ENCODE results near the gene PRF1. TPM values are rescaled to one million over a fixed set of nuclear protein-coding genes. Genes with fewer than 3 reads are reported as not detected.

Gene PRF1
- total and polyA plus RNA-seq, 4 experiments from 2014 or later = 18.0 to 67.5 (median 42.3) TPM

DNA sequence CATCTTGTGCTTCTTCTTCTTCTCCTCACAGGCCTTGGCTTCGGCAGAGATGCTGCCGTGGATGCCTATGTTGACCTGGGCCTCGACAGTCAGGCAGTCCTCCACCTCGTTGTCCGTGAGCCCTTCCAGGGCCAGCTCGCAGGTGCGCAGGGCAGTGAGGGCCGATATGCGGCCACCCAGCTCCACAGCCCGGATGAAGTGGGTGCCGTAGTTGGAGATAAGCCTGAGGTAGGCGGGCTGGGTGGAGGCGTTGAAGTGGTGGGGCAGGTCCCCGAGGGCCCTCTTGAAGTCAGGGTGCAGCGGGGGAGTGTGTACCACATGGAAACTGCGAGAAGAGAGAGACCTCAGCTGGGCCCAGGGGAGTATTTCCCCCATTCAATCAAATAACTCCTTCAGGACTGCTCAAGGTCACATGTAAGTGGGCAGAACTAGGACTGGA, 3.7 kb downstream of the PRF1 start:
- ChIA-PET POLR2A (ENCODE audit: partially characterized antibody) (no interaction called here), CTCF (ENCODE audit: partially characterized antibody) (no interaction called here)
- Histone ChIP-seq H3K36me3 (ENCODE audit: insufficient read depth, low read length) (peaks cover 7% of the 10 kb centered on the region), H3K27ac (ENCODE audit: low read depth, low read length) (no peak overlapping the region), H3K9me3 (ENCODE audit: control insufficient read depth in 1 of 2, low read length in 2 of 2) (no peaks in the 10 kb centered on the region), H3K27me3 (ENCODE audit: insufficient read depth, low read length) (no peaks in the 10 kb centered on the region), H3K4me3 (ENCODE audit: low read length in 2 of 2) (no peak overlapping the region), H3K4me1 (ENCODE audit: insufficient read depth, low read length) (peaks cover 59% of the 10 kb centered on the region)
- Mint-ChIP-seq H3K27me3 (no peaks in the 10 kb centered on the region), H3K36me3 (peaks cover 17 to 40% of the 10 kb centered on the region in 2 donors), H3K9me3 (no peaks in the 10 kb centered on the region), H3K4me1 (peaks cover 25 to 73% (median 49%) of the 10 kb centered on the region in 4 donors), H3K27ac (no peak overlapping the region), H3K4me3 (peak overlapping the region in 2 of 8 donors; percentile 15 to 25)
- intact Hi-C loops (cut with micrococcal nuclease) = no loop called here
- DNase-seq = no peak

- no peak overlapping the region for H3K4me3 Mint-ChIP-seq
- peaks cover 22 to 66% (median 43%) of the 10 kb centered on the region in 4 donors for H3K4me1 Mint-ChIP-seq
- DNase-seq = no peak
Measured at GRCh38 chr10:70597856-70598815, 4.4 kb downstream of the PRF1 start.

GRCh38 chr10:70596860-70597809, 5.4 kb downstream of the PRF1 start:
- Histone ChIP-seq H3K4me3 (ENCODE audit: low read length in 2 of 2) (no peak overlapping the region), H3K27ac (ENCODE audit: low read depth, low read length) (no peak overlapping the region), H3K9me3 (ENCODE audit: control insufficient read depth in 1 of 2, low read length in 2 of 2) (no peaks in the 10 kb centered on the region), H3K4me1 (ENCODE audit: insufficient read depth, low read length) (peaks cover 44% of the 10 kb centered on the region), H3K36me3 (ENCODE audit: insufficient read depth, low read length) (peaks cover 7% of the 10 kb centered on the region), H3K27me3 (ENCODE audit: insufficient read depth, low read length) (no peaks in the 10 kb centered on the region)
- Mint-ChIP-seq H3K27me3 (peaks cover 0 to 2% of the 10 kb centered on the region in 2 donors), H3K9me3 (no peaks in the 10 kb centered on the region), H3K4me3 (no peak overlapping the region), H3K27ac (no peak overlapping the region), H3K4me1 (peaks cover 13 to 56% (median 35%) of the 10 kb centered on the region in 4 donors), H3K36me3 (peaks cover 17 to 37% of the 10 kb centered on the region in 2 donors)
- ChIA-PET CTCF (ENCODE audit: partially characterized antibody) (interaction anchor here (0.6 kb wide), 1 partner anchor 373 kb away, joined by 4 read pairs; no protein-coding TSS in a partner anchor), POLR2A (ENCODE audit: partially characterized antibody) (no interaction called here)
- intact Hi-C loops (cut with micrococcal nuclease) = no loop called here
- no peak for DNase-seq

More at GRCh38 chr10:70597856-70598815, 4.4 kb downstream of the PRF1 start:
- peaks cover 17 to 40% of the 10 kb centered on the region in 2 donors for H3K36me3 Mint-ChIP-seq
- Histone ChIP-seq H3K27me3 (ENCODE audit: insufficient read depth, low read length) (no peaks in the 10 kb centered on the region), H3K4me1 (ENCODE audit: insufficient read depth, low read length) (peaks cover 52% of the 10 kb centered on the region), H3K36me3 (ENCODE audit: insufficient read depth, low read length) (peaks cover 7% of the 10 kb centered on the region), H3K9me3 (ENCODE audit: control insufficient read depth in 1 of 2, low read length in 2 of 2) (no peaks in the 10 kb centered on the region), H3K27ac (ENCODE audit: low read depth, low read length) (no peak overlapping the region), H3K4me3 (ENCODE audit: low read length in 2 of 2) (no peak overlapping the region)
- intact Hi-C loops (cut with micrococcal nuclease) = no loop called here
- CTCF ChIA-PET (ENCODE audit: partially characterized antibody) = no interaction called here
- H3K27me3 Mint-ChIP-seq = no peaks in the 10 kb centered on the region
- POLR2A ChIA-PET (ENCODE audit: partially characterized antibody) = no interaction called here
- no peak overlapping the region for H3K27ac Mint-ChIP-seq
- no peaks in the 10 kb centered on the region for H3K9me3 Mint-ChIP-seq

DNA sequence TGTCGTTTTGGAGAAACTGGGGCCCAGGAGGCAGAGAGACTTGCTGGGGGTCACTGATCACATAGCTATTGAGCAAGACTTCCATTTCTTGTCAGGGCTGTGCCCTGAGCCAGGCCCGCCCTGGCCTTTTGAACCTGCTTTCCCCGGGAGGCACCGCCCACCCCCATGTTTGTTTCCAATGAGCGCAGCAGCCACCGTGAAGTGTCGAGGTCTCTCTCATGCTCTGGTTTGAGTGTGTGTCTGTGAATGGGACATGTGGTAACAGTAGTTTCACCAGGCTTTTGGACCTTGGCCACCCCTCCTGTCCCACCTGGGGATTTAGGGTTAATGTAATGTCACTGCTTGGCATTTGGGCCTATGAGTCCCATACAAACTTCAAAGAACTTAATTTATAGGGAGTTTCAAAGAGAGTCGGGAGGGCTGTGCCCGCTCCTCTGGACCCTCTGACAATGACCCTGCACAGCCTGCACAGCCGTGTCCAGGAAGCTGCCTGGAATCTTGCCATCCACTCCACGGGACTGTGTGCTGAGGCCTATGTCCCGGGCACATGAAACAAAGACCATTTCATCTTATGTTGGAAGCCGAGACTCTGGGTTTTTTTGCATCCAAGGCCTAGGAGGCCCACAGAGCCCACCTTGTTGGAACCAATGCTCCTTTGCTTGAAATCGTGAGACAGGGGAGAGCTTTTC, 6.3 kb downstream of the PRF1 start:
- Mint-ChIP-seq H3K36me3 (peaks cover 17 to 35% of the 10 kb centered on the region in 2 donors), H3K27ac (no peak overlapping the region), H3K27me3 (peaks cover 0 to 2% of the 10 kb centered on the region in 2 donors), H3K4me3 (no peak overlapping the region), H3K4me1 (peaks cover 8 to 48% (median 30%) of the 10 kb centered on the region in 4 donors), H3K9me3 (no peaks in the 10 kb centered on the region)
- ChIA-PET CTCF (ENCODE audit: partially characterized antibody) (no interaction called here), POLR2A (ENCODE audit: partially characterized antibody) (no interaction called here)
- Histone ChIP-seq H3K4me3 (ENCODE audit: low read length in 2 of 2) (no peak overlapping the region), H3K27ac (ENCODE audit: low read depth, low read length) (no peak overlapping the region), H3K4me1 (ENCODE audit: insufficient read depth, low read length) (peaks cover 35% of the 10 kb centered on the region), H3K9me3 (ENCODE audit: control insufficient read depth in 1 of 2, low read length in 2 of 2) (no peaks in the 10 kb centered on the region), H3K36me3 (ENCODE audit: insufficient read depth, low read length) (peaks cover 7% of the 10 kb centered on the region), H3K27me3 (ENCODE audit: insufficient read depth, low read length) (no peaks in the 10 kb centered on the region)
- intact Hi-C loops (cut with micrococcal nuclease) = no loop called here
- DNase-seq = no peak

DNA sequence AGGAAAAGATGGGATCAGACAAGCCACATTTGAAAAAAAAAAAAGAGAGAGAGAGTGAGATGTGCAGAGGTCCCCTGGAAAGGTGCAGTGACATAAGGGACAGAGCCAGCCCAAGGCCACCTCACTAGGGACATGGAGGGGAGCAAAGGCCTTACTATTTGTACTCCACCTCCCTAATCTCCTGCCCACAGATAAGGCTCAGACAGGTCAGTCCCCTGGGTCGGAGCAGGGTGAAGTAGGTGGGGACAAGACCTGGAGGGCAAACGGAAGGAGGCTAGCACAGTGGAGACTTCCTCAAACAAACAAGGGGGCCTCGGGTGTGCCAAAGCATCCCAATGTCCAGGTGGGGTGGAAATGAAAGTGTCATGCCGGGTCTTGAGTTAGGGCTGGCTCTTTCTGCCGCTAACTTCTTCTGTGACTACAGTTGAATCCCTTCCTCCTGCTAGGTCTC, 7.0 kb downstream of the PRF1 start:
- no peak overlapping the region for H3K4me3 Mint-ChIP-seq
- no peaks in the 10 kb centered on the region for H3K27me3 ChIP-seq (ENCODE audit: insufficient read depth, low read length)
- peaks cover 28% of the 10 kb centered on the region for H3K4me1 ChIP-seq (ENCODE audit: insufficient read depth, low read length)
- no peaks in the 10 kb centered on the region for H3K9me3 Mint-ChIP-seq
- H3K36me3 ChIP-seq (ENCODE audit: insufficient read depth, low read length) = peaks cover 7% of the 10 kb centered on the region
- ChIA-PET POLR2A (ENCODE audit: partially characterized antibody) (no interaction called here), CTCF (ENCODE audit: partially characterized antibody) (no interaction called here)
- intact Hi-C loops (cut with micrococcal nuclease) = no loop called here
- no peak overlapping the region for H3K27ac ChIP-seq (ENCODE audit: low read depth, low read length)
- H3K9me3 ChIP-seq (ENCODE audit: control insufficient read depth in 1 of 2, low read length in 2 of 2) = no peaks in the 10 kb centered on the region
- no peak overlapping the region for H3K27ac Mint-ChIP-seq
- no peak for DNase-seq
- H3K27me3 Mint-ChIP-seq = peaks cover 0 to 2% of the 10 kb centered on the region in 2 donors
- H3K4me3 ChIP-seq (ENCODE audit: low read length in 2 of 2) = no peak overlapping the region
- H3K4me1 Mint-ChIP-seq = peaks cover 6 to 42% (median 29%) of the 10 kb centered on the region in 4 donors
- H3K36me3 Mint-ChIP-seq = peaks cover 17 to 34% of the 10 kb centered on the region in 2 donors

GRCh38 chr10:70594161-70594560, 8.4 kb downstream of the PRF1 start:
- POLR2A ChIA-PET (ENCODE audit: partially characterized antibody) = interaction anchor here (1.6 to 3.5 kb wide), 2 partner anchors 8 to 33 kb away, joined by 3 to 12 read pairs; partner anchors contain the start of gene PRF1
- H3K4me1 Mint-ChIP-seq = peaks cover 2 to 36% (median 24%) of the 10 kb centered on the region in 4 donors
- Histone ChIP-seq H3K4me3 (ENCODE audit: low read length in 2 of 2) (no peak overlapping the region), H3K27me3 (ENCODE audit: insufficient read depth, low read length) (no peaks in the 10 kb centered on the region), H3K9me3 (ENCODE audit: control insufficient read depth in 1 of 2, low read length in 2 of 2) (no peaks in the 10 kb centered on the region), H3K36me3 (ENCODE audit: insufficient read depth, low read length) (peaks cover 7% of the 10 kb centered on the region), H3K4me1 (ENCODE audit: insufficient read depth, low read length) (peaks cover 17% of the 10 kb centered on the region), H3K27ac (ENCODE audit: low read depth, low read length) (no peak overlapping the region)
- intact Hi-C loops (cut with micrococcal nuclease) = no loop called here
- peaks cover 11 to 29% of the 10 kb centered on the region in 2 donors for H3K36me3 Mint-ChIP-seq
- no peaks in the 10 kb centered on the region for H3K9me3 Mint-ChIP-seq
- no peak overlapping the region for H3K4me3 Mint-ChIP-seq
- peaks cover 0 to 4% of the 10 kb centered on the region in 2 donors for H3K27me3 Mint-ChIP-seq
- no peak for DNase-seq
- no peak overlapping the region for H3K27ac Mint-ChIP-seq
- CTCF ChIA-PET (ENCODE audit: partially characterized antibody) = interaction anchor here (1.0 kb wide), 1 partner anchor 225 kb away, joined by 3 read pairs; no protein-coding TSS in a partner anchor

Data from CD4-positive, alpha-beta memory T cell (primary cell).